HepG2 (cell line): ENCODE data around the gene HK2. TPM values are rescaled to one million over a fixed set of nuclear protein-coding genes. Genes with fewer than 3 reads are reported as not detected.

Source experiments
- CEBPG ChIP-seq: IDR thresholded peaks from 2 replicates; pipeline ENCODE4 v1.6.1; 2016
- CENPX ChIP-seq: sonication (generic); formaldehyde crosslinking; IDR thresholded peaks from 2 replicates; pipeline ENCODE4 v1.9.0; 2021; ENCODE audit warnings: mild to moderate bottlenecking, missing genetic modification reagents, moderate library complexity
- CTCF ChIP-seq: sonication (generic); formaldehyde crosslinking; IDR thresholded peaks from 2 replicates; pipeline ENCODE4 v1.5.0; 2020; ENCODE audit warnings: mild to moderate bottlenecking, missing genetic modification reagents, moderate library complexity
- EED ChIP-seq: sonication (generic); formaldehyde crosslinking; IDR thresholded peaks from 2 replicates; pipeline ENCODE4 v1.5.0; 2020; ENCODE audit warnings: mild to moderate bottlenecking, missing genetic modification reagents
- HES4 ChIP-seq: sonication (generic); formaldehyde crosslinking; IDR thresholded peaks from 2 replicates; pipeline ENCODE4 v1.9.0; 2021; ENCODE audit warnings: mild to moderate bottlenecking, missing genetic modification reagents, borderline replicate concordance
- KLF11 ChIP-seq: IDR thresholded peaks from 2 replicates; pipeline ENCODE4 v1.6.1; 2016; ENCODE audit warnings: missing compliant biosample characterization
- MAFK ChIP-seq, 2 experiments: IDR thresholded peaks in 1 of 2; conservative IDR thresholded peaks in 1 of 2; 2 replicates each; pipeline ENCODE4 v1.6.1; 2011; ENCODE audit warnings: improper control_type of control experiment in 2 of 2, low read length in 2 of 2
- MED8 ChIP-seq: sonication (generic); formaldehyde crosslinking; IDR thresholded peaks from 2 replicates; pipeline ENCODE4 v1.8.1; 2023; ENCODE audit warnings: mild to moderate bottlenecking, missing genetic modification reagents; ENCODE audit not compliant: insufficient replicate concordance
- MTA3 ChIP-seq: sonication (generic); formaldehyde crosslinking; IDR thresholded peaks from 2 replicates; pipeline ENCODE4 v1.4.0; 2020; ENCODE audit warnings: missing genetic modification reagents
- NFATC3 ChIP-seq: sonication (generic); formaldehyde crosslinking; IDR thresholded peaks from 2 replicates; pipeline ENCODE4 v1.5.1; 2020; ENCODE audit warnings: mild to moderate bottlenecking, missing genetic modification reagents
- PHB2 ChIP-seq: fragments of 450-650 bp; IDR thresholded peaks from 2 replicates; pipeline ENCODE4 v1.6.1; 2018; ENCODE audit not compliant: partially characterized antibody
- THRA ChIP-seq: sonication (generic); formaldehyde crosslinking; IDR thresholded peaks from 2 replicates; pipeline ENCODE4 v1.4.0; 2020; ENCODE audit warnings: missing genetic modification reagents, borderline replicate concordance
- WIZ ChIP-seq: sonication (generic); formaldehyde crosslinking; IDR thresholded peaks from 2 replicates; pipeline ENCODE4 v1.5.1; 2020; ENCODE audit warnings: mild to moderate bottlenecking, missing genetic modification reagents
- ZBTB26 ChIP-seq: IDR thresholded peaks from 2 replicates; pipeline ENCODE4 v1.6.1; 2016; ENCODE audit warnings: missing compliant biosample characterization, missing genetic modification reagents, borderline replicate concordance
- ZFP36L2 ChIP-seq: sonication (generic); formaldehyde crosslinking; IDR thresholded peaks from 2 replicates; pipeline ENCODE4 v1.4.0; 2020; ENCODE audit warnings: missing genetic modification reagents
- ZNF138 ChIP-seq: sonication (generic); formaldehyde crosslinking; IDR thresholded peaks from 2 replicates; pipeline ENCODE4 v1.5.0; 2020; ENCODE audit warnings: mild to moderate bottlenecking, low read depth, missing genetic modification reagents
- ZNF547 ChIP-seq: sonication (generic); formaldehyde crosslinking; IDR thresholded peaks from 2 replicates; pipeline ENCODE4 v1.5.1; 2020; ENCODE audit warnings: mild to moderate bottlenecking, missing genetic modification reagents
- ZNF713 ChIP-seq: sonication (generic); formaldehyde crosslinking; IDR thresholded peaks from 2 replicates; pipeline ENCODE4 v1.4.0; 2020; ENCODE audit warnings: mild to moderate bottlenecking, missing genetic modification reagents
- polyA plus RNA-seq, 8 experiments: library from polyadenylated mRNA; depleted of rRNA in 3 of 8; stranded (reverse) in 7 of 8; unstranded in 1 of 8; fragments of >200 nt; fragmentation: Illumina TruSeq in 4 of 8; extraction: Trizol in 4 of 8; gene quantifications; 2 replicates each; pipeline versions ENCODE4 v1.2.1 to v1.2.3, GENCODE V29; 2011 to 2016; ENCODE audit warnings: low read depth in 4 of 8, missing spikeins in 1 of 8, mixed read lengths in 1 of 8; ENCODE audit not compliant: insufficient read depth in 1 of 8
- total RNA-seq, 5 experiments: library from RNA; depleted of rRNA; stranded (reverse); fragments of >200 nt; fragmentation: Illumina TruSeq; extraction: Trizol; gene quantifications; 2 replicates each; pipeline ENCODE4 v1.2.3, GENCODE V29; 2016; ENCODE audit warnings: low read depth in 1 of 5
- TF ChIP-seq, protein P1 (sequence below): IDR thresholded peaks from 2 replicates; pipeline ENCODE4 v1.6.1; 2018; ENCODE audit warnings: missing genetic modification reagents, mild to moderate bottlenecking, missing compliant biosample characterization

The HK2 gene
- total and polyA plus RNA-seq, 2 of the 13 experiments (the other 11 are each of a cell fraction or from before 2014, with no cell fraction given) = 13.2 to 101 TPM

- TF ChIP-seq KLF11 (CRISPR knock-in tag) (peak; percentile 94; the same call in 1 of the 2 replicates), ZNF138 (CRISPR knock-in tag) (peak; percentile 25), CTCF (CRISPR knock-in tag) (no peak), NFATC3 (CRISPR knock-in tag) (no peak), ZBTB26 (CRISPR knock-in tag) (no peak), ZNF547 (CRISPR knock-in tag) (no peak), THRA (peak; percentile 16; the same call in 1 of the 2 replicates), ZNF713 (CRISPR knock-in tag) (0 out of 2 replicates have a peak, but pooled peaks have one; percentile 26), CENPX (no peak), MAFK (conservative IDR thresholded peaks at IDR 0.05 in 1 of 2, IDR thresholded peaks at IDR 0.05 in 1 of 2; ENCODE audit: low read length in 2 of 2) (no peak), MTA3 (CRISPR knock-in tag) (no peak), ZFP36L2 (no peak), EED (CRISPR knock-in tag) (peak; percentile 42; the same call in 1 of the 2 replicates), WIZ (CRISPR knock-in tag) (0 out of 2 replicates have a peak, but pooled peaks have one; percentile 29), MED8 (CRISPR knock-in tag) (no peak), PHB2 (no peak), HES4 (CRISPR knock-in tag) (no peak), CEBPG (CRISPR knock-in tag) (peak; percentile 23; the same call in 1 of the 2 replicates)
- TF ChIP-seq, protein P1, sequence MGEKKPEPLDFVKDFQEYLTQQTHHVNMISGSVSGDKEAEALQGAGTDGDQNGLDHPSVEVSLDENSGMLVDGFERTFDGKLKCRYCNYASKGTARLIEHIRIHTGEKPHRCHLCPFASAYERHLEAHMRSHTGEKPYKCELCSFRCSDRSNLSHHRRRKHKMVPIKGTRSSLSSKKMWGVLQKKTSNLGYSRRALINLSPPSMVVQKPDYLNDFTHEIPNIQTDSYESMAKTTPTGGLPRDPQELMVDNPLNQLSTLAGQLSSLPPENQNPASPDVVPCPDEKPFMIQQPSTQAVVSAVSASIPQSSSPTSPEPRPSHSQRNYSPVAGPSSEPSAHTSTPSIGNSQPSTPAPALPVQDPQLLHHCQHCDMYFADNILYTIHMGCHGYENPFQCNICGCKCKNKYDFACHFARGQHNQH = peak; percentile 67; the same call in 1 of the 2 replicates
Observed at GRCh38 chr2:74833418-74834233, at the start of gene HK2 (continued).
